Fibroblast of pulmonary artery (primary cell): ENCODE results near the gene PRDM2.
"Not testable (repeated sequence)": the region's sequence is repeated elsewhere in the genome, so short reads cannot be mapped to it uniquely, and the experiment has no call there.

Experiments used
- DNase-seq: peaks from one replicate; pipeline ENCODE4 v3.0.0-alpha.2; 2010; ENCODE audit warnings: low read depth
- H3K4me3 ChIP-seq: replicated peaks from 2 replicates; pipeline ENCODE4 v1.5.1; 2011; ENCODE audit warnings: low read depth, mild to moderate bottlenecking, control low read depth, low read length, moderate library complexity
- CTCF ChIP-seq: IDR thresholded peaks from 2 replicates; pipeline ENCODE4 v1.5.1; 2011; ENCODE audit warnings: mild to moderate bottlenecking, control low read depth, low read length, inconsistent platforms; ENCODE audit errors: missing control alignments

The PRDM2 gene

GRCh38 chr1:13664451-13664850 lies 35.5 kb upstream of the PRDM2 start:
- DNase-seq = no peak
- no peak overlapping the region for H3K4me3 ChIP-seq
- no peak for TF ChIP-seq CTCF

- TF ChIP-seq CTCF = no peak
- H3K4me3 ChIP-seq = no peak overlapping the region
- no peak for DNase-seq
Observed at GRCh38 chr1:13666317-13666716, 33.7 kb upstream of the PRDM2 start.

GRCh38 chr1:13667691-13668090 lies 32.3 kb upstream of the PRDM2 start:
- H3K4me3 ChIP-seq = no peak overlapping the region
- DNase-seq = no peak
- no peak for TF ChIP-seq CTCF

GRCh38 chr1:13674377-13674776 lies 25.6 kb upstream of the PRDM2 start:
- TF ChIP-seq CTCF = no peak
- no peak overlapping the region for H3K4me3 ChIP-seq
- no peak for DNase-seq

- H3K4me3 ChIP-seq = no peak overlapping the region
- no peak for TF ChIP-seq CTCF
- no peak for DNase-seq
Observed at GRCh38 chr1:13675151-13675651, 24.8 kb upstream of the PRDM2 start.

GRCh38 chr1:13677896-13678295 lies 22.1 kb upstream of the PRDM2 start:
- no peak for TF ChIP-seq CTCF
- DNase-seq = no peak

GRCh38 chr1:13679651-13680050 lies 20.3 kb upstream of the PRDM2 start:
- H3K4me3 ChIP-seq = no peak overlapping the region
- TF ChIP-seq CTCF = no peak
- DNase-seq = no peak

More at GRCh38 chr1:13677896-13678295, 22.1 kb upstream of the PRDM2 start:
- H3K4me3 ChIP-seq = no peak overlapping the region

- not testable (repeated sequence) for DNase-seq, H3K4me3 ChIP-seq
Observed at GRCh38 chr1:13680609-13681008, 19.4 kb upstream of the PRDM2 start.
